ENCODE data around the gene MRPS30.

The MRPS30 gene

GRCh38 chr5:44809215-44809955, 638 bp downstream of the MRPS30 start (continued):
- TF ChIP-seq, protein P1, sequence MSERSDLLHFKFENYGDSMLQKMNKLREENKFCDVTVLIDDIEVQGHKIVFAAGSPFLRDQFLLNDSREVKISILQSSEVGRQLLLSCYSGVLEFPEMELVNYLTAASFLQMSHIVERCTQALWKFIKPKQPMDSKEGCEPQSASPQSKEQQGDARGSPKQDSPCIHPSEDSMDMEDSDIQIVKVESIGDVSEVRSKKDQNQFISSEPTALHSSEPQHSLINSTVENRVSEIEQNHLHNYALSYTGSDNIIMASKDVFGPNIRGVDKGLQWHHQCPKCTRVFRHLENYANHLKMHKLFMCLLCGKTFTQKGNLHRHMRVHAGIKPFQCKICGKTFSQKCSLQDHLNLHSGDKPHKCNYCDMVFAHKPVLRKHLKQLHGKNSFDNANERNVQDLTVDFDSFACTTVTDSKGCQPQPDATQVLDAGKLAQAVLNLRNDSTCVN (tag by site-specific recombination; optimal IDR thresholded peaks at IDR 0.05), result peak; percentile 68
- TF ChIP-seq ZFP41 (tag by site-specific recombination; IDR thresholded peaks at IDR 0.05; ENCODE audit: borderline replicate concordance) (no peak), ZNF596 (tag by site-specific recombination; IDR thresholded peaks at IDR 0.05) (no peak), ZXDB (tag by site-specific recombination; IDR thresholded peaks at IDR 0.05) (no peak), ZNF544 (tag by site-specific recombination; IDR thresholded peaks at IDR 0.05) (no peak), ZNF610 (tag by site-specific recombination; IDR thresholded peaks at IDR 0.05; ENCODE audit: borderline replicate concordance) (no peak), ZNF211 (tag by site-specific recombination; IDR thresholded peaks at IDR 0.05; ENCODE audit: low read depth) (no peak), ZNF24 (tag by site-specific recombination; IDR thresholded peaks at IDR 0.05) (no peak), IKZF3 (tag by site-specific recombination; IDR thresholded peaks at IDR 0.05) (peak; percentile 49; the same call in 1 of the 2 replicates), ZNF426 (tag by site-specific recombination; IDR thresholded peaks at IDR 0.05) (no peak), BCL11B (tag by site-specific recombination; IDR thresholded peaks at IDR 0.05; ENCODE audit: low read depth) (no peak), OSR2 (tag by site-specific recombination; IDR thresholded peaks at IDR 0.05) (no peak), ZSCAN23 (tag by site-specific recombination; IDR thresholded peaks at IDR 0.05) (no peak), ZNF830 (tag by site-specific recombination; IDR thresholded peaks at IDR 0.05; ENCODE audit: low read depth) (no peak), ZNF677 (tag by site-specific recombination; IDR thresholded peaks at IDR 0.05) (no peak), REST (tag by site-specific recombination; IDR thresholded peaks at IDR 0.05) (no peak), ZNF324 (tag by site-specific recombination; IDR thresholded peaks at IDR 0.05) (peak; percentile 13; the same call in 1 of the 2 replicates), ZNF560 (tag by site-specific recombination; IDR thresholded peaks at IDR 0.05; ENCODE audit: borderline replicate concordance) (no peak), KLF10 (tag by site-specific recombination; IDR thresholded peaks at IDR 0.05) (no peak), ZNF362 (tag by site-specific recombination; IDR thresholded peaks at IDR 0.05) (no peak), ZNF768 (tag by site-specific recombination; IDR thresholded peaks at IDR 0.05) (no peak; the same call in 1 of the 2 replicates)
- TF ChIP-seq, protein P2, sequence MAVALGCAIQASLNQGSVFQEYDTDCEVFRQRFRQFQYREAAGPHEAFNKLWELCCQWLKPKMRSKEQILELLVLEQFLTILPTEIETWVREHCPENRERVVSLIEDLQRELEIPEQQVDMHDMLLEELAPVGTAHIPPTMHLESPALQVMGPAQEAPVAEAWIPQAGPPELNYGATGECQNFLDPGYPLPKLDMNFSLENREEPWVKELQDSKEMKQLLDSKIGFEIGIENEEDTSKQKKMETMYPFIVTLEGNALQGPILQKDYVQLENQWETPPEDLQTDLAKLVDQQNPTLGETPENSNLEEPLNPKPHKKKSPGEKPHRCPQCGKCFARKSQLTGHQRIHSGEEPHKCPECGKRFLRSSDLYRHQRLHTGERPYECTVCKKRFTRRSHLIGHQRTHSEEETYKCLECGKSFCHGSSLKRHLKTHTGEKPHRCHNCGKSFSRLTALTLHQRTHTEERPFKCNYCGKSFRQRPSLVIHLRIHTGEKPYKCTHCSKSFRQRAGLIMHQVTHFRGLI (tag by site-specific recombination; IDR thresholded peaks at IDR 0.05), result peak; percentile 44; the same call in 1 of the 2 replicates
- TF ChIP-seq, protein P3, sequence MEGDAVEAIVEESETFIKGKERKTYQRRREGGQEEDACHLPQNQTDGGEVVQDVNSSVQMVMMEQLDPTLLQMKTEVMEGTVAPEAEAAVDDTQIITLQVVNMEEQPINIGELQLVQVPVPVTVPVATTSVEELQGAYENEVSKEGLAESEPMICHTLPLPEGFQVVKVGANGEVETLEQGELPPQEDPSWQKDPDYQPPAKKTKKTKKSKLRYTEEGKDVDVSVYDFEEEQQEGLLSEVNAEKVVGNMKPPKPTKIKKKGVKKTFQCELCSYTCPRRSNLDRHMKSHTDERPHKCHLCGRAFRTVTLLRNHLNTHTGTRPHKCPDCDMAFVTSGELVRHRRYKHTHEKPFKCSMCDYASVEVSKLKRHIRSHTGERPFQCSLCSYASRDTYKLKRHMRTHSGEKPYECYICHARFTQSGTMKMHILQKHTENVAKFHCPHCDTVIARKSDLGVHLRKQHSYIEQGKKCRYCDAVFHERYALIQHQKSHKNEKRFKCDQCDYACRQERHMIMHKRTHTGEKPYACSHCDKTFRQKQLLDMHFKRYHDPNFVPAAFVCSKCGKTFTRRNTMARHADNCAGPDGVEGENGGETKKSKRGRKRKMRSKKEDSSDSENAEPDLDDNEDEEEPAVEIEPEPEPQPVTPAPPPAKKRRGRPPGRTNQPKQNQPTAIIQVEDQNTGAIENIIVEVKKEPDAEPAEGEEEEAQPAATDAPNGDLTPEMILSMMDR (tag by site-specific recombination; IDR thresholded peaks at IDR 0.05), result no peak
- TF ChIP-seq, protein P4, sequence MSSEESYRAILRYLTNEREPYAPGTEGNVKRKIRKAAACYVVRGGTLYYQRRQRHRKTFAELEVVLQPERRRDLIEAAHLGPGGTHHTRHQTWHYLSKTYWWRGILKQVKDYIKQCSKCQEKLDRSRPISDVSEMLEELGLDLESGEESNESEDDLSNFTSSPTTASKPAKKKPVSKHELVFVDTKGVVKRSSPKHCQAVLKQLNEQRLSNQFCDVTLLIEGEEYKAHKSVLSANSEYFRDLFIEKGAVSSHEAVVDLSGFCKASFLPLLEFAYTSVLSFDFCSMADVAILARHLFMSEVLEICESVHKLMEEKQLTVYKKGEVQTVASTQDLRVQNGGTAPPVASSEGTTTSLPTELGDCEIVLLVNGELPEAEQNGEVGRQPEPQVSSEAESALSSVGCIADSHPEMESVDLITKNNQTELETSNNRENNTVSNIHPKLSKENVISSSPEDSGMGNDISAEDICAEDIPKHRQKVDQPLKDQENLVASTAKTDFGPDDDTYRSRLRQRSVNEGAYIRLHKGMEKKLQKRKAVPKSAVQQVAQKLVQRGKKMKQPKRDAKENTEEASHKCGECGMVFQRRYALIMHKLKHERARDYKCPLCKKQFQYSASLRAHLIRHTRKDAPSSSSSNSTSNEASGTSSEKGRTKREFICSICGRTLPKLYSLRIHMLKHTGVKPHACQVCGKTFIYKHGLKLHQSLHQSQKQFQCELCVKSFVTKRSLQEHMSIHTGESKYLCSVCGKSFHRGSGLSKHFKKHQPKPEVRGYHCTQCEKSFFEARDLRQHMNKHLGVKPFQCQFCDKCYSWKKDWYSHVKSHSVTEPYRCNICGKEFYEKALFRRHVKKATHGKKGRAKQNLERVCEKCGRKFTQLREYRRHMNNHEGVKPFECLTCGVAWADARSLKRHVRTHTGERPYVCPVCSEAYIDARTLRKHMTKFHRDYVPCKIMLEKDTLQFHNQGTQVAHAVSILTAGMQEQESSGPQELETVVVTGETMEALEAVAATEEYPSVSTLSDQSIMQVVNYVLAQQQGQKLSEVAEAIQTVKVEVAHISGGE (tag by site-specific recombination; conservative IDR thresholded peaks at IDR 0.05; ENCODE audit: low read depth), result no peak; the same call in 1 of the 2 replicates
